Anterior cingulate cortex (tissue), 58 donors: ENCODE data around the gene SEC24D.
"Not testable (repeated sequence)": the region's sequence is repeated elsewhere in the genome, so short reads cannot be mapped to it uniquely, and the experiment has no call there.

Source experiments
- DNase-seq, 58 donors: peaks; one replicate each; lab custom pipeline; 2025; lab: John Stamatoyannopoulos, UW

Gene SEC24D

DNA sequence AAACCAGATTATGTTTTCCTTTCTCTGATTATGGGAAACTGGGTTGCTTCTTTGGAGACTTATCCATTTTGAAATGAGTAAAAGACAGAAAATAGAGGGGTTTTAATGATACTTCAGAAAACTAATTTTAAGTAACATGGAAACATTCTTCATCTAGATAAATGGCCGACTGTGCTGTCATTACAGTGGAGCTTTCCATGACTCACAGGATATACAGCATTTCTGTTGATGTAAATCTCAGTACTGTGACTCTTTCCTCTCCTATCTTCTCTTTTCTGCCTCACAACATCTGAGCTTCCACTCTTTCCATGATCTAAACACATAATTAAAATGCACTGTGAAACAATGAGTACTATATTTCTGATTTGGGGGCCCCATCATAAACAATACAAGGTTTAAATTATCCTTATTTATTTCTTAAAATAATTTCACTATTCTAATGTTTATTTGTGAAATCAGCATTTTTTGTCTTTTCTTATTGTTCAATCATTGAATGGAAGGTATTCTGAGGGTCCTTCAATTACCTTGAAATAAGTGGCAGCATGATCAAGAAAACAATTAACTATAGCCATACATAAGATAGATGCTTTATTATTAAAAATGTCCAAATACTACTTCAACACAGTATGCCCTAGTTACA is 19.3 kb downstream of the SEC24D start:
- no peak for DNase-seq

DNA sequence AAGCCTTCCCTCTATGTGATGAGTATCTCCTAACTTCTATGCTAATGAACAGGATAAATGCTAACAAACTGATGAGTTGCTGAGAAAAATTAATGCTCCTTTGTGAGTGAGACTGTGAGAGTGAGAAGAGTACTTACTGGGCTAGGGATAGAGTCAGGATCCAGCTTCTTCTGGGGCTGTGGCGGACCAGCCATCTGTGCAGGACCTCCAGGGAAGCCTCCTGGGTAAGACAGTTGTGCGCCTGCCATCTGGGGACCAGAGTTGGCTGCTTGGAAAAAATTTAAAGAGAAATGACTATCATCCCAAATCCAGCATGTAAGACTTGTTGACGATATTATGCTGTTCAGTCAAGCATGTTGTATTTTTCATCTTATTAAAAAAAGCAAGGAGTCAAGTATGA is 21.0 kb downstream of the SEC24D start:
- no peak for DNase-seq

DNA sequence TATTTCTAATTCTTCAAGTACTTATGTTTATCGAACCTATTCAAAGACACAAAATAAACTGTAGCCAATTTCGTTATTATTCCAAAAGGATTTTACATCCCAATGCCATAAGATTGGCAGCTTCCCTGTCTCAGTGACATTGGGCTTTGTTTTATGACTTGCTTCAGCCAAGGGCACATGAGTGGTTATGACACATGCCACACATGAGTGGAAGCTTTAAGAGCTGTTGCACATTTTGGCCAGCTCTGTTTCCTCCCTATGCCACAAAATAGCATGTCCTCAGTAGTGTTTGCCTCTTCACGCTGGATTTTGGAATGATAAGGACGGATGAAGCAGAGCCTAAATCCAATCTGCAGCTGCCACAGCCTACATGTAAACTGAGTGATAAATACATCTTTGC is 21.9 kb downstream of the SEC24D start:
- no peak for DNase-seq

DNA sequence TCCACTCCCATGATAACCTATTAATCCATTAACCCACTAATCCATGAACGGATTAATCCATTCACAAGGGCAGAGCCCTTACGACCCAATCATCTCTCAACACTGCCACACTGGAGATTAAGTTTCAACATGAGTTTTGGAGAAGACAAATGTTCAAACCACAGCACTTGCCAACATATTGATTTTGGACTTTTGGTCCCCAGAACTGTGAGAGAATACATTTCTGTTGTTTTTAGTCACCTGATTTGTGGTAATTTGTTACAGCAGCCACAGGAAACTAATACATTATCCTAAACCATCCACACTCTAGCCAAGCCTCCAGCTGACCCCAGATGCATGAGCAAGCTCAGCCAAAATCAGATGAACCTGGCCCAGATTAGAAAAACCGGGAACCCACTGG is 22.4 kb downstream of the SEC24D start:
- DNase-seq, result no peak

DNA sequence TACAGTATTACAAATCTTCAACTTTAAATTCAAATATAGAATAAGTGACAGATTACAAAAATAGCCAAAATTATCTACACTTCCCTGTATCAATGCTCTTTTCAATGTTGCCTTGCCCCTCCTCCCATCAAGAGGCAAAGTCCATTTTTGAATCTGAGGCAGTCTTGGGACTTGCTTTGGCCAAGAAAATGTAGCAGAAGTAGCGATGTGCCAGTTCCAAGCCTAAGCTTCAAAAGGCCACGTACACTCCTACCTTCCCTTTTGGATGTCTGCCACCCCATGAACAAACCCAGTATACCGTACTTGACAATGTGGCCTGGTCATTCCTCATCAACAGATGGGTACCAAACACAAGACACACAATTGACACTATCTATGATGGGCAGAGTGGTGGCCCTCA is 24.1 kb downstream of the SEC24D start:
- DNase-seq, result no peak

DNA sequence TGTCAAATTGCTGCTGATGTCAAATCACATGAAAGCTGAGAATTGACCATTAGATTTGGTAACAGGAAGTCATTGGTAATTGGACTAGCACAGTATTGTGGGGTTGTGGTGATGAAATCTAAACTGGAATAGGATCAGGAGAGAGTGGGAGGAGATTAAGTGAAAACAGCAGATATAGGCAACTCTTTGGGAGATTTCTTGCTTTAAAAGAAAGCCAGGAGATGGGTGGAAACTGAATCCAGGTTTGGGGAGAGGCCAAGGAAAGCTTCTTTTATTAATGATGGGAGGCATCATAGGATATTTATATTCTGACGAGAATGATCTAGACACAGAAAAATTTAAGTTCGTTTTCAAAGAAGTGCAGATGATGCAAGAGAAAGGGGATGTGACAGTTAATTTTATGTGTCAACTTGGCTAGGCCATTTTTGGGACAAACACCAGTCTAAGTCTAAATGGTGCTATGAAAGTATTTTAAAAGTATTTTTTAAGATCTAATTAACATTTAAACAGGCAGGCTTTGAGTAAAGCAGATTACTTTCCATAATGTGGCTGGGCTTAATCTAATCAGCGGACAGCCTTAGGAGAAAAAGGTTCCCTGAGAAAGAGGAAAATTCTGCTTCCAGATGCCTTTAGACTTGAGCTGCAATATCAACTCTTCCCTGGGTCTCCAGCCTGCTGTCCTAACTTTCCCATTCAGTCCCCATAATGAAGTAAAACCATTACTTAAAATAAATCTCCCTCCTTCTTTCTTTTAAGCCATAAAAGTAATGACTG is 24.7 kb downstream of the SEC24D start:
- no peak for DNase-seq

DNA sequence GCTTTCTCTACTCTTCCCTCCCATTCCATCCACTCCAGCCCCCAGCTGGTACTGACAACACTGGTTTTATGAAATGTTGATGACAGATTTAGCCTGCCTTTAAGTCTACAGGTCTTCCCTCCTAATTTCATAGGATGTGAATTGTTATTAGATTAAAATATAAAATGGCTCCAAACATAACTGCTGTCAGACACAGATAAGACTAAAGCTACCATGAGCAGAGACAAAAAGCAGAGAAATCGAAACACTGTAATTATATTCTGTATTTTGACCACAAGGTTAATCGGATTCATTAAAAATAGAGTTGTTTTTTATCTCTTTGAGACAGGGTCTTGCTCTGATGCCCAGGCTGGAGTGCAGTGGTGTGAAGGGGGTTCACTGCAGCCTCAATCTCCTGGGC is 28.3 kb downstream of the SEC24D start:
- DNase-seq, result no peak

DNA sequence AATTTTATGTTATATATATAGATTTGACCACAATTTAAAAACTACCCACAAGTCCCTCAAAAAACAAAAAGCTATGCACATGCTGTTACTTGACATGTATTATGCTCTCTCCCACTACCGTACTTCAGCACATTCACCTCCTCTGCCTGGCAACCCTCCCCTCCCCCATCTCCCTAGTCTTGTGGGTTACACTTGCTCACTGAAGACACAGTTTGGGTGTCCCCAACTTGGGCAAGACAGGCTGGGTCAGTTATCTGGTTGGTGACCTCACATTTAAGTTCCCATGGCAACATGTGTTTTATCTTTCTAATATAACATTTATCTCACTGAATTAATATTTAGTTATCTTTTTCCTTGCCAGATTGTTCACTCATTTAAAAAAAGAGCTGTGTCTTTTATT is 32.7 kb downstream of the SEC24D start:
- DNase-seq, result no peak

DNA sequence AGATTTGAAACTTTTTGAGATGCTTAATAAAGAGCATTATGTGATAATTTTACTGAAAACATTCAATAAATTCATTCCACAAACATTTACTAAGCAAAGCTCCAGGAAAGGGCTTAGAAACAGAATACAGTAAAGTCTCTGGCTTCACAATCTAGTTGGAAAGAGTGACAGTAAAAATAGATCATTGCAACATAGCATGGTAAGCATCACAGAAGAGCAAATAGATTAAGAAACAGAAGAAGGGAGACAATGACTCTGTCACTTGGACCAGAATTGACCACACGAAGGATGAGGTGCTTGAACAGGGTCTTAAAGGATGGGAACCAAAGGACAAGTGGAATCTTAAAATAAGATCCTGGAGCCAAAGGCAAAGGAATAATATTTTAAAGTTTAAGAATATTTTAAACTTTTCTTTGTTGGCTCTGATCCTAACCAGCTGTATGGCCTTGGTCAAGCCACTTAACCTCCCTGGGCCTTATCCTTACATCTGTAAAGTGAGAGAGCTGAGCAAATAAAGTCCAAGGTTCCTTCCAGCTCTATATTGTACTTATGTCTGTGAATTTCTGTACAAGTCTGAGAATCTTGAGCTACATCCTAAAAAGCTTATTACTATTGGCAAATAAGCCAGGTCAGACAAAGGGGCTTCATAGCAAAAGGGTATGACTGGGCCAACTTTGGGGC is 33.9 kb downstream of the SEC24D start:
- no peak for DNase-seq

DNA sequence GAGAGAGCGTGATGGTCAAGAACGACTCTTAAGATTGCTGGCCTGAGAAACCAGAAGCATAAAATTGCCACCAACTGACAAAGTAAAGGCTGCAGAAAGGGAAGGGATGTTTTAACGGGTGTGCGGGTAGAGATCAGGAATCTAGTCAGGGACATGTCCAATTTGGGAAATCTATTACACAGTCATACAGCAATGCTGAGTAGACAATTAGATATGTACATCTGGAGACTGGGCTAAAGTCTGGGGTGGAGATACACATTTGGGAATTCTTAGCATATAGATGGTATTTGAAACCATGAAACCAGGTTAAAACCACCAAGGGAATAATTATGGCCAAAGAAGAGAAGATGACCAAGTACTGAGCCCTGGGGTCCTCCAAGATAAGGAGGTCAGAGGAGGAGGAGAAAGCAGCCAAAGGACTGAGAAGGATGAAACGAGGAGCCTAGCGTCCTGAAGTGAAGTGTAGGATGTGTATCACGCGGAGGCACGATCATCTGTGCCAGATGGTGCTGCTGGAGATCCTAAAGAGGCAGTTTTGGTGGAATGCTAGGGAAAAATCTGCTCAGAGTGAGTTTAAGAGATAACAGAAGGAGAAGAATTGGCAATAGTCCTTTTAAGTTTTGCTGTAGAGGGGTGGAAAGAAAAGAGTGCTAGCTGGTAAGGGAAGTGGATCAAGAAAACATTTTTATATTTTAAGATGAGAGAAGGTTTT is 36.5 kb downstream of the SEC24D start:
- DNase-seq, result peak in 23 of 58 donors; percentile 0 to 52 (median 12)

DNA sequence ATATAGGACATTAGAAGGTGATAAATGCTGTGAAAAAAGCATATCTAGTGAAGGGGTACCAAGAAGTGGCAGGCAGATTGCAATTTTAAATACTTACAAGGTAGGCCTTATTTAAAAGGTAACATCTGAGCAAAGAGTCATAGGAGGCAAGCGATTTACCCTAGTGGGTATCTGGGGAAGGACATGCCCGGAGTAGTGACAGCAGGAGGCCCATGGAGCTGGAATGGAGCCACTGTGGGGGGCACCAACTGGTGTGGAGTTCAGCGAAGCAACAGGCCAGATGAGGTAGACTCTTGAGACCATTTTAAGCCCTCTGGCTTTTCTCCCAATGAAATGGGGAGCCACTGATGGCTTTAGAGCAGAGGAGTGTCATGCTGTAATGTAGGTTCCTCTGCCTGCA is 37.3 kb downstream of the SEC24D start:
- no peak for DNase-seq

DNA sequence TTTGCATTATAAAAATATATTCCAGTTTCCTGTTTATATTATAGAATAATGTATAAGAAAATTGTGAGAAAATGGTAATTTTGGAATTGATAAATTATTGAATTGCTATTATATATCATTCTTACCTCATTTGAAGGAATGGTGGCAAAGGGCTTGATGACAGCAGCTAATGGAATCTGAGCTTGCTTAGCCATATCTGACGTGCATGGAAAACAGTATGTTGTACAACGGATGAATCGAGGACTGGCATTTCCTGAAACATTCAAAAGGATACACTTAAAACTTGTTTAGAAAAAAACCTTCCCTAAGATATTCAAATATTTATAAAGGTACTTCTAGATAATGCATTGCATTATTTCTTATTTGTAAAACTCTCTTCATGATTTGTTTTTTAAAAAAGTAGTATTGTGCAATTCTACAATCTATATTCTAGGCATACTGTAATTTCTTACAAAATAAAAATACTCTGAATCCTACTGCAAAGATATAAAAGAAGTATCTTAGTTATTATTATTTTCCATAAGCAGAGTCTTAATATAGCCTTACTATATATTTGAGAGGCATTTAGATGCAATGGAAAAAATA is 38.3 kb downstream of the SEC24D start:
- no peak for DNase-seq

DNA sequence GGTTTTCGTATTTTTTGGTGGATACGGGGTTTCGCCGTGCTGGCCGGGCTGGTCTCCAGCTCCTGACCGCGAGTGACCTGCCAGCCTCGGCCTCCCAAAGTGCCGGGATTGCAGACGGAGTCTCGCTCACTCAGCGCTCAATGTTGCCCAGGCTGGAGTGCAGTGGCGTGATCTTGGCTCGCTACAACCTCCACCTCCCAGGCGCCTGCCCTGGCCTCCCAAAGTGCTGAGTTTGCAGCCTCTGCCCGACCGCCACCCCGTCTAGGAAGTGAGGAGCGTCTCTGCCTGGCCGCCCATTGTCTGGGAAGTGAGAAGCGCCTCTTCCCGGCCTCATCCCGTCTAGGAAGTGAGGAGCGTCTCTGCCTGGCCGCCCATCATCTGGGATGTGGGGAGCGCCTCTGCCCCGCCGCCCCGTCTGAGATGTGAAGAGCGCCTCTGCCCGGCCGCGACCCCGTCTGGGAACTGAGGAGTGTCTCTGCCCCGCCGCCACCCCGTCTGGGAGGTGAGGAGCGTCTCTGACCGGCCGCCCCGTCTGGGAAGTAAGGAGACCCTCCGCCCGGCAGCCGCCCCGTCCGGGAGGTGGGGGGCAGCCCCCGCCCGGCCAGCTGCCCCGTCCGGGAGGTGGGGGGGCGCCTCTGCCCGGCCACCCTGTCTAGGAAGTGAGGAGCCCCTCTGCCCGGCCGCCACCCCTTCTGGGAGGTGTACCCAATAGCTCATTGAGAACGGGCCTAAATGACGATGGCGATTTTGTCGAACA is 44.1 kb downstream of the SEC24D start:
- not testable (repeated sequence) for DNase-seq

DNA sequence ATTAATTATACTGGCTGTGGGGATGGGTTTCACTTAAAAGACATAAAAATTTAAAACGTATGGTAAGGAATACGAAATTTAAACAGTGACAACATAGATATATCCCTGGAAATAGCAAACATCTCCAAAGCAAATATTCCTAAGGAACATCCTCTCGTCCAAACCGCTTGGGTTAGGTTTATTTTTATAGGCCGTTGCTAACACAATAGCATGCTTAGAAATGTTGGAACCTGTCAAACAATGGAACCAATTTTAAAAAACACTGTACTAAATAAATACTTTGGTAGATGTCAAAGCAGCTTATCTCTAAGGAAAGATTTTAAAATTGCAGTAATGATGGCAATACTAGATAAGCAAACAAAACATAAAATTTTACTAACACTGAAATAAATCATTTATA is 45.4 kb downstream of the SEC24D start:
- no peak for DNase-seq

DNA sequence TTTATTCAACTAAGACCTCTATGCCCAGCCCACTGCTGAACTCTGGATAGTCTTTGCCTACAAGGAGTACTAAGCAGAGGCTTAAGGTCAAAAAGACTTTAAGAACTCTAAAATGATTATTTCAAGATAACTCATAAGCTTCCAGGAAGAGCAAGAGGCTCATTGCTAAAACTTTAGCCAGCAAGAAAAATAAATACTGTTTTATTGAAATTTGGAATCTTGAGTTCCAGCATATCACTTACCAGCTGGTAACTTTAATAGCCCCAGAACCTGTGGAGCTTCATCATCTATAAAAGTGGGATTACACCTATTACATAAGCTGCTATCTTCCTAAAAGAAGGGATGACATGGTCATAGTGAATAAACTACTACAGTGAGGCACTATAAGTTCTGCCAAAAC is 47.0 kb downstream of the SEC24D start:
- DNase-seq, result no peak

DNA sequence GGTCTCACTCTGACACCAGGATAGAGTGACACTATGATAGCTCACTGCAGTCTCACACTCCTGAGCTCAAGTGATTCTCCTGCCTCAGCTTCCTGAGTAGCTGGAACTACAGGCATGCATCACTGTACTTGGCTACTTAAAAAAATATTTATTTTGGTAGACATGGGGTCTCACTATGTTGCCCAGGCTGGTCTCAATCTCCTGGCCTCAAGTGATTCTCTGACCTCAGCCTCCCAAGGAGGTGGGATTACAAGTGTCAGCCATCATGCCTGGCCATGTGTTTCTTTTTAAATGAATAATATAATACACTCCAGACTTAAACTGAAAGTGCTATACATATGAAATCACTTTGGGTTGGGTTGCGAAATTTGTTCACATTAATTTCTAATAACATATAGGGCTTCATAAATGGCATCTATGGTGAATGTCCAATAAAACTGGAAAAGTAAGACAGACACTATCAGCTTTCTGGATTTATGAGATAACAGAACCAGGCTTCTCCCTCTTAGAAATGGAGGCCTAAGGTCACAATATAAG is 48.0 kb downstream of the SEC24D start:
- no peak for DNase-seq

DNA sequence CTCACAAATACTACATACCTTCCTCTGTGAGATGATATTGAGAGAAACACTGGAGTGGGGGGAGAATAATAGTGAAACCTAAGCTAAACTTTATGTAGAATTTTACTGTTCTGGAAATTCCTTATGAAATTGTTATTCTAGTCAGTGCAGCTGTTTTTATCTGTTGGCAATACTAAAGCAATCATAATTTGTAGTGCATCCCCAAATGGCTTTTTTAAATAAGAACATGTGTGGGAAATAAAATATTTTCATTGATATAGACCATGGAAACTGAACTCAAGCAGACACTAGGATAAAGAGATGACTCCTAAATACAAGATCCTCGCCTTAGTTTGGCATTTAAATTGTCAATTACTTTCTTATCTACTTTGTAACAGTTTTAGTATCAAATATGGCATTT is 51.1 kb downstream of the SEC24D start:
- DNase-seq, result no peak

DNA sequence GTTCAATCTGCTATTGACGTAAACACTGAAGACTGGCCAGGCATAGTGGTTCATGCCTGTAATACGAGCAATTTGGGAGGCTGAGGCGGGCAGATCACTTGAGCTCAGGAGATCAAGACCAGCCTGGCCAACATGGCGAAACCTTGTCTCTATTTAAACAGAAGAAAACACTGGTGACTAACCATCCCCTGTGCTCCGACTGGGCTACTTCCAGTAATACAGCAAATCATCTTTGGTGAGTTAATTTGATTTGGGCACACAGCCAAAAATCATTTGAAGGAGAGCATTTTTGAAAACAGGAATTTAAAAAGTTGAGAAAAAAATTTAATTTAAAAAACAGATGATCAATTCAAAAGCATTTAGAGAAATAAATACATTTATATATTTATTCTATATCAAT is 52.0 kb downstream of the SEC24D start:
- no peak for DNase-seq

DNA sequence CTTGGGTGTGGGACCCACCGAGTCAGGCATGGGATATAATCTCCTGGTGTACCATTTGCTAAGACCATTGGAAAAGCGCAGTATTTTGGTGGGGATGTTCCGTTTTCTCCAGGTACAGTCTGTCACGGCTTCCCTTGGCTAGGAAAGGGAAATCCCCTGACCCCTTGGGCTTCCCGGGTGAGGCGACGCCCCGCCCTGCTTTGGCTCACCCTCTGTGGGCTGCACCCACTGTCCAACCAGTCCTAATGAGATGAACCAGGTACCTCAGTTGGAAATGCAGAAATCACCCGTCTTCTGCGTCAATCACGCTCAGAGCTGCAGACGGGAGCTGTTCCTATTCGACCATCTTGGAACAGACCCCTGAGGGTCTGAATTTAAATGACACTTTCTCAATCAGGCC is 53.0 kb downstream of the SEC24D start:
- DNase-seq, result not testable (repeated sequence)

DNA sequence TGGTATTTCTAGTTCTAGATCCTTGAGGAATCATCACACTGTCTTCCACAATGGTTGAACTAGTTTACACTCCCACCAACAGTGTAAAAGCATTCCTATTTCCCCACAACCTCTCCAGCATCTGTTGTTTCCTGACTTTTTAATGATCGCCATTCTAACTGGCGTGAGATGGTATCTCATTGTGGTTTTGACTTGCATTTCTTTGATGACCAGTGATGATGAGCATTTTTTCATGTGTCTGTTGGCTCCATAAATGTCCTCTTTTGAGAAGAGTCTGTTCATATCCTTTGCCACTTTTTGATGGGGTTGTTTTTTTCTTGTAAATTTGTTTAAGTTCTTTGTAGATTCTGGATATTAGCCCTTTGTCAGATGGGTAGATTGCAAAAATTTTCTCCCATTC is 58.3 kb downstream of the SEC24D start:
- DNase-seq, result not testable (repeated sequence)
